Common myeloid progenitor, CD34-positive (primary cell): ENCODE results near the gene HDHD5.

Source experiments
- CTCF ChIA-PET: fragments of 350-600 bp; sonication (Branson Sonifier 250); formaldehyde crosslinking; loops from one replicate; lab custom pipeline; 2021; ENCODE audit warnings: antibody characterized with exemption; lab: Charles Lee
- POLR2A ChIA-PET: fragments of 350-600 bp; sonication (Branson Sonifier 250); formaldehyde crosslinking; loops from one replicate; lab custom pipeline; 2021; ENCODE audit warnings: antibody characterized with exemption; lab: Charles Lee
- DNase-seq, 3 donors: peaks; one replicate each; pipeline versions ENCODE4 v3.0.0 to v3.0.0-alpha.2; 2013
- H3K27ac ChIP-seq, 2 experiments: 1 replicate in 1 of 2; 2 replicates in 1 of 2; pipeline ENCODE4 v1.7.0; 2013; ENCODE audit warnings: inconsistent platforms in 2 of 2, low read length in 2 of 2, mild to moderate bottlenecking in 2 of 2, low read depth in 1 of 2, moderate library complexity in 1 of 2; ENCODE audit not compliant: severe bottlenecking in 2 of 2, insufficient read depth in 1 of 2, poor library complexity in 1 of 2
- H3K27me3 ChIP-seq, 5 experiments: replicated peaks in 2 of 5; 1 replicate in 3 of 5; 2 replicates in 2 of 5; pipeline versions ENCODE4 v1.6.1 to v1.7.0; 2013; ENCODE audit warnings: low read length in 4 of 5, mild to moderate bottlenecking in 2 of 5, moderate library complexity in 2 of 5, inconsistent platforms in 1 of 5; ENCODE audit not compliant: insufficient read depth in 5 of 5, control insufficient read depth in 4 of 5
- H3K36me3 ChIP-seq, 4 experiments: 1 replicate in 2 of 4; 2 replicates in 2 of 4; pipeline versions ENCODE4 v1.6.1 to v1.7.0; 2013; ENCODE audit warnings: low read length in 3 of 4, control low read depth in 1 of 4, mild to moderate bottlenecking in 1 of 4; ENCODE audit not compliant: control insufficient read depth in 4 of 4, insufficient read depth in 4 of 4
- H3K4me1 ChIP-seq, 4 experiments: 1 replicate in 3 of 4; 2 replicates in 1 of 4; pipeline versions ENCODE4 v1.6.1 to v1.7.1; 2013; ENCODE audit warnings: low read length in 3 of 4, mild to moderate bottlenecking in 3 of 4, control low read depth in 1 of 4, inconsistent platforms in 1 of 4, moderate library complexity in 1 of 4; ENCODE audit not compliant: control insufficient read depth in 4 of 4, insufficient read depth in 4 of 4; ENCODE audit errors: control extremely low read depth in 1 of 4
- H3K4me3 ChIP-seq, 7 experiments: 1 replicate in 4 of 7; 2 replicates in 3 of 7; pipeline versions ENCODE4 v1.5.1 to v1.7.0; 2013; ENCODE audit warnings: mild to moderate bottlenecking in 7 of 7, low read length in 6 of 7, moderate library complexity in 6 of 7, inconsistent platforms in 2 of 7, low read depth in 2 of 7, control low read depth in 1 of 7; ENCODE audit not compliant: insufficient read depth in 4 of 7, control insufficient read depth in 1 of 7; ENCODE audit errors: extremely low read depth in 1 of 7
- H3K9me3 ChIP-seq, 5 experiments: 1 replicate in 4 of 5; 2 replicates in 1 of 5; pipeline versions ENCODE4 v1.6.1 to v1.7.1; 2013; ENCODE audit warnings: low read length in 4 of 5, mild to moderate bottlenecking in 2 of 5, inconsistent platforms in 1 of 5, low read depth in 1 of 5, moderate library complexity in 1 of 5; ENCODE audit not compliant: control insufficient read depth in 4 of 5, insufficient read depth in 2 of 5; ENCODE audit errors: control extremely low read depth in 1 of 5
- WGBS: methylation state at CpG from one replicate; pipeline ENCODE4 v1.1.5; 2013; ENCODE audit not compliant: insufficient coverage; 5-methylcytosine and 5-hydroxymethylcytosine counted together

The HDHD5 gene

DNA sequence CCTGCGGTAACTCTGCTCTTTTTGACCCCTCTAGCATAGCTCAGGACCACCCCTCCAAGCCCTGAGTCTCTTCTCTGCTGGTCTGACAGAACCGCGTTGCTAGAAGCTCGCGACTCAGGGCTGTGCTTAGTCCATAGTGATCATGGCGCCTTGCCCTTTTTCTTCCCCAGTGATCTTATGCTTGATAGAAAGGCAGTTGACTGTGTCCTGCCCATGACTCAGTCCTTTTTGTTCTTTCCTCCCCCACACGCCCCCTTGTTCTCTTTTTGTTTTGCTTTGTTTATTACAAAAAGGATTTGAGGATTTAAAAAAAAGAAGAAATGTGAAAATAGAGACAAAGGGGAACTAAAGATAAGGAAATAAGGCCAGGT lies 56.8 kb downstream of the HDHD5 start:
- ChIA-PET CTCF (no interaction called here), POLR2A (no interaction called here)
- H3K9me3 ChIP-seq, result no peaks in the 10 kb centered on the region
- peaks cover 0 to 8% (median 0%) of the 10 kb centered on the region in 5 experiments for H3K27me3 ChIP-seq
- DNase-seq, result peak in 2 of 3 donors; percentile 82 to 84
- H3K4me3 ChIP-seq, result no peak overlapping the region
- no peak overlapping the region for H3K27ac ChIP-seq
- peaks cover 30 to 96% (median 71%) of the 10 kb centered on the region in 4 experiments for H3K4me1 ChIP-seq
- peaks cover 7 to 78% (median 30%) of the 10 kb centered on the region in 4 experiments for H3K36me3 ChIP-seq
- WGBS, result 88% methylated on average over 5 of the region's 7 CpGs

DNA sequence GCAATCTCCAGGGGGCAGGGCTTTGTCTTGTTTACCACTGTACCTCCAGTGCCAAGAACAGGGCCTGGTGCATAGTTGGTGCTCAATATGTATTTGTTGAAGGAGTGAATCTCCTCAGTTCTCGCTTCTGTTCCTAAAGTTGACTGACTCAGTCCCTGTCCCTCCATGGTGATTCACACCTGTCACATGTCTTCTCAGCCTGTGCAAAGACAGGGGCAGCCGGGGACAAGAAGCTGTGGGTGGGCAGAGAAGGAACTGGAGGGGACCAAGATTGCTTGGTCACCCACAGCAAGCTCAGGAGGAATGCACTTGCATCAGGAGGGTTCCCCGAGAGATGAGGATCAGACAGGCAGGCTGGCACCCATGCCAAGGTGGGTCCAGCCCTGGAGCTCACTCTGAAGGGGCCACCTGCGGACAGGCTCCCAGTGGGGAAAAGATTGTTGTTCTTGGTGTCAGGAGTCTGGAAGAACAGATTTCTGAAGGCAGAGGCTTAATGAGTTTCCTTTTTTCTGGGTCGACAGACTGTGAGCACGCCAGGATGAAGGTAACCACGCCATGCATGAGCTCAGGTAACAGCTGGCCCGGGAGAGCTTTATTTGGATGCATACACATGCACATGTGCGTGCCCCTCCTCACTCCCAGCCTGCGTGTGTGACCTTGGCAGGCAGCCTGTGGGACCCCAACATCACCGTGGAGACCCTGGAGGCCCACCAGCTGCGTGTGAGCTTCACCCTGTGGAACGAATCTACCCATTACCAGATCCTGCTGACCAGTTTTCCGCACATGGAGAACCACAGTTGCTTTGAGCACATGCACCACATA lies 57.4 kb downstream of the HDHD5 start:
- Histone ChIP-seq H3K4me1 (peaks cover 29 to 96% (median 71%) of the 10 kb centered on the region in 4 experiments), H3K27me3 (peaks cover 0 to 8% (median 0%) of the 10 kb centered on the region in 5 experiments), H3K4me3 (no peak overlapping the region), H3K27ac (no peak overlapping the region), H3K36me3 (peaks cover 7 to 82% (median 30%) of the 10 kb centered on the region in 4 experiments), H3K9me3 (no peaks in the 10 kb centered on the region)
- WGBS, result 91% methylated on average over 12 of the region's 14 CpGs
- POLR2A ChIA-PET, result no interaction called here
- DNase-seq, result peak in 2 of 3 donors; percentile 28 to 33
- CTCF ChIA-PET, result no interaction called here

DNA sequence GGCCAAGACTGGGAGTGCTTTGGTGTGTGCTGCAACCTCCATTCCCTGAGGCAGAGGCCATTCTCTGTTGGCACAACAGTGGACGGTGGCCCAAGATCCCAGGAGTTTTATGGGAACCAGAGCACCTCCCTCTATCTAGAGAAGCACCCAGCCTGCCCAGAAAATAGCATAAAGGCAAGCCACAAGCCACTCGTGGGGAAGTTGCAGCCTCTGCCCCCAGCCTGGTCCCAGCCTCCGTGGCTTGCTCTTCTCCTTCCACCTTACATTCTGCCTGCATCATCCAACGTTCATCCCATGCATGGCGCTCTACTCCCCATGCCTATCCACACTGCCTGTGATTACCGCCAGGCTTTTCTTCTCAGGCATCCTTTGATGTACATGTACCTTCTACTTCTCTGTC lies 58.5 kb downstream of the HDHD5 start:
- POLR2A ChIA-PET, result no interaction called here
- 67% methylated on average over 5 of the region's 6 CpGs for WGBS
- H3K4me1 ChIP-seq, result peaks cover 26 to 96% (median 62%) of the 10 kb centered on the region in 4 experiments
- CTCF ChIA-PET, result no interaction called here
- H3K27ac ChIP-seq, result no peak overlapping the region
- H3K36me3 ChIP-seq, result peaks cover 7 to 73% (median 29%) of the 10 kb centered on the region in 4 experiments
- H3K4me3 ChIP-seq, result no peak overlapping the region
- peaks cover 0 to 8% (median 0%) of the 10 kb centered on the region in 5 experiments for H3K27me3 ChIP-seq
- DNase-seq, result no peak
- no peaks in the 10 kb centered on the region for H3K9me3 ChIP-seq

DNA sequence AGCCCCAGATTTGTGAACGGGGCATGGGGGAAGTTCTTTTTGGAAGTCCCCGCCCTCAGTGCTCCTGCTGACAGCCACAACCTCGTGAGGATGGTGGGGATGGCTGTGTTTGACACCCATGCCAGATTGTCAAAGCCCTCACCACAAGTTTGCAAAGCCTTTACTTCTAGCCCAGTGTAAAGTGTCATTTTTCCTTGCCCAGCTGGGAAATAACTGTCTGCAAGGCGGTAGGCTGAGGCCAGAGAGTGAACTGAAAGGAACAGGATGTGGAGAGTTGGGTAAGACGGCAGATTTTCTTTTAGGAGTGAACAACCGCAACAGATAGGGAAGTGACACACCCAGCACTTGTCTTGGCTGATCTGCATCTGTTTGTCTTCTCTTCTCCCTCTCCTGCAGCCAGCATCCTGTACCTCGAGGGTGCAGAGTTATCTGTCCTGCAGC lies 60.7 kb downstream of the HDHD5 start:
- DNase-seq, result peak; percentile 53 to 89 (median 84)
- ChIA-PET POLR2A (interaction anchor here (0.7 kb wide), 1 partner anchor 9 kb away, joined by 4 read pairs; no protein-coding TSS in a partner anchor), CTCF (interaction anchor here (1.2 to 2.3 kb wide), 5 partner anchors 10 to 75 kb away, joined by 3 to 11 read pairs (median 4); no protein-coding TSS in a partner anchor)
- Histone ChIP-seq H3K27me3 (peaks cover 0 to 3% (median 0%) of the 10 kb centered on the region in 5 experiments), H3K4me1 (peaks cover 32 to 83% (median 49%) of the 10 kb centered on the region in 4 experiments), H3K4me3 (peak overlapping the region in 3 of 7 experiments; percentile 15 to 19 (median 17)), H3K9me3 (no peaks in the 10 kb centered on the region), H3K36me3 (peaks cover 2 to 60% (median 20%) of the 10 kb centered on the region in 4 experiments), H3K27ac (no peak overlapping the region)
- 0% methylated on average over 4 of the region's 7 CpGs for WGBS

DNA sequence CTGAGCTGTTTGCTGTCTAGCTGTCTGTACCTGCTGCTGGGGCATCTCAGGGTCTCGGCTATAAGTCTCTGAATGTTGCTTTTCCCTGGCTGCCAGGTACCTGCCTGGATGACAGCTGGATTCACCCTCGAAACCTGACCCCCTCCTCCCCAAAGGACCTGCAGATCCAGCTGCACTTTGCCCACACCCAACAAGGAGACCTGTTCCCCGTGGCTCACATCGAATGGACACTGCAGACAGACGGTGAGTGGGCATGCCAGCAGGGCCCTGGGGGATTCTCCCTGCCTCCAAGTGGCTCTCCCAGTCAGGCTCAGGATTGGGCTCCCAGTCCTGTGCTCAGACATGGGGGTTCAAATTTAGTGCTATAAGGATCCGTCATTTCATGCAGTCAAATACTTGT lies 61.4 kb downstream of the HDHD5 start:
- peak overlapping the region in 1 of 7 experiments; percentile 1 for H3K4me3 ChIP-seq
- 98% methylated on average over 5 of the region's 6 CpGs for WGBS
- H3K27ac ChIP-seq, result no peak overlapping the region
- CTCF ChIA-PET, result interaction anchor here (1.2 to 2.3 kb wide), 5 partner anchors 9 to 75 kb away, joined by 3 to 11 read pairs (median 5); no protein-coding TSS in a partner anchor
- H3K9me3 ChIP-seq, result no peaks in the 10 kb centered on the region
- POLR2A ChIA-PET, result no interaction called here
- DNase-seq, result no peak
- H3K4me1 ChIP-seq, result peaks cover 32 to 76% (median 49%) of the 10 kb centered on the region in 4 experiments
- peaks cover 0 to 58% (median 18%) of the 10 kb centered on the region in 4 experiments for H3K36me3 ChIP-seq
- H3K27me3 ChIP-seq, result peaks cover 0 to 3% (median 0%) of the 10 kb centered on the region in 5 experiments

DNA sequence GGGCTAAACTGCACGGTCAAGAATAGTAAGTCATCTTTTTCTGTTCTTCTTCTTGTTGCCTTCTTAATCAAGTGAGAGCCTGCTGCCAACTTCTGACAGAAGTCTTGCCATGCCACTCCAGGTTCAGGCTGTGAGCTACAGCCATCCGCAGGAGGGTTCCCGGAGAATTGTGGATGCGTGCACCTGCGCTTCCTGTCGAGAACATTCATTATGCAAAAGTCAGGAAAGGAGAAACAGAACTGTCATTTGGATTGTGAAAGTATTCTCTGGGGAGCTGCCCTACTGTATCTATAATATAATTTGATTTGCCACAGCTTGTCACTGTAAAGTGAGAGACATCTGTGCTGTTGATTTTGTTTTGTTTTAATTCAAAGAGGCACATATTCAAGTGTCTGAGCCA lies 62.0 kb downstream of the HDHD5 start:
- Histone ChIP-seq H3K27me3 (peaks cover 0 to 3% (median 0%) of the 10 kb centered on the region in 5 experiments), H3K4me1 (peaks cover 32 to 74% (median 45%) of the 10 kb centered on the region in 4 experiments), H3K4me3 (no peak overlapping the region), H3K36me3 (peaks cover 0 to 55% (median 18%) of the 10 kb centered on the region in 4 experiments), H3K9me3 (no peaks in the 10 kb centered on the region), H3K27ac (no peak overlapping the region)
- no peak for DNase-seq
- CTCF ChIA-PET, result interaction anchor here (1.9 to 2.3 kb wide), 3 partner anchors 9 to 19 kb away, joined by 6 to 11 read pairs (median 8); no protein-coding TSS in a partner anchor
- POLR2A ChIA-PET, result no interaction called here
- WGBS, result 84% methylated on average over 4 of the region's 6 CpGs
